LNCaP clone FGC (cell line): ENCODE results near the gene VSIR.

Source experiments
- DNase-seq: peaks from one replicate; pipeline ENCODE4 v3.0.0-alpha.2; 2011; ENCODE audit warnings: low read depth
- H3K4me3 ChIP-seq: 2 replicates; pipeline ENCODE4 v1.5.1; 2011; ENCODE audit warnings: mild to moderate bottlenecking, low read depth, low read length, control low read depth
- CTCF ChIP-seq: IDR thresholded peaks from 2 replicates; pipeline ENCODE4 v1.5.1; 2012; ENCODE audit warnings: mild to moderate bottlenecking; ENCODE audit not compliant: control insufficient read depth, insufficient read depth; ENCODE audit errors: extremely low read depth

The VSIR gene

GRCh38 chr10:71734797-71735196 lies 38.5 kb downstream of the VSIR start:
- TF ChIP-seq CTCF = no peak
- no peak for DNase-seq
- H3K4me3 ChIP-seq = no peak overlapping the region

GRCh38 chr10:71731791-71732190 lies 41.5 kb downstream of the VSIR start:
- no peak overlapping the region for H3K4me3 ChIP-seq
- no peak for DNase-seq
- no peak for TF ChIP-seq CTCF

- DNase-seq = no peak
- H3K4me3 ChIP-seq = no peak overlapping the region
- TF ChIP-seq CTCF = no peak
Measured at GRCh38 chr10:71729161-71729636, 44.1 kb downstream of the VSIR start.

GRCh38 chr10:71727738-71728737 lies 45.3 kb downstream of the VSIR start:
- no peak for DNase-seq
- no peak for TF ChIP-seq CTCF
- H3K4me3 ChIP-seq = no peak overlapping the region

- H3K4me3 ChIP-seq = no peak overlapping the region
- no peak for DNase-seq
- TF ChIP-seq CTCF = no peak
Measured at GRCh38 chr10:71727105-71727737, 46.1 kb downstream of the VSIR start.

- H3K4me3 ChIP-seq = no peak overlapping the region
Measured at GRCh38 chr10:71726580-71727104, 46.7 kb downstream of the VSIR start.

More at GRCh38 chr10:71726580-71727104, 46.7 kb downstream of the VSIR start:
- no peak for DNase-seq
- TF ChIP-seq CTCF = no peak
